GM19463 (cell line): ENCODE data around the gene UBR2.
"Not testable (repeated sequence)": the region's sequence is repeated elsewhere in the genome, so short reads cannot be mapped to it uniquely, and the experiment has no call there.

ENCODE experiments used
- ATAC-seq: cut with Tn5 transposase; IDR thresholded peaks from one replicate; pipeline ENCODE4 v1.9.1; 2021; ENCODE audit warnings: mild to moderate bottlenecking, moderate library complexity; ENCODE audit not compliant: unreplicated experiment

The UBR2 gene

DNA sequence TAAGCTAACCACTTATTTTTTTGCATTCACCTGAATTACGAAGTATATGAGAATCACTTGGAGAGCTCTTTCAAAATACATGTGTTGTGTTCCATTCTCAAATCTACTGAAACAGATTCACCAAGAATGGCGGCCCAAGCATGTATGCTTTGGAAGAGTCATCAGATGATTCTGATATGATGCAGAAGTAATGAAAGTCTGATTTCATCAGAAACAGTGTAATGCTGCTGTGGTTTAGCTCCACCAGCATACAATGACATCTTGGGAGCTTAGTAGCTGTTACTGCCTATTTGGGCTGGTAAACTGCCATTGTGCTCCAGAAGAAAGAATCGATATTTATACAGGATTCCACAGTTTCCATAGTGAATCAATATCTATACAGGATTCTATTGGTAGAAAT is 52.9 kb downstream of the UBR2 start:
- no peak for ATAC-seq

DNA sequence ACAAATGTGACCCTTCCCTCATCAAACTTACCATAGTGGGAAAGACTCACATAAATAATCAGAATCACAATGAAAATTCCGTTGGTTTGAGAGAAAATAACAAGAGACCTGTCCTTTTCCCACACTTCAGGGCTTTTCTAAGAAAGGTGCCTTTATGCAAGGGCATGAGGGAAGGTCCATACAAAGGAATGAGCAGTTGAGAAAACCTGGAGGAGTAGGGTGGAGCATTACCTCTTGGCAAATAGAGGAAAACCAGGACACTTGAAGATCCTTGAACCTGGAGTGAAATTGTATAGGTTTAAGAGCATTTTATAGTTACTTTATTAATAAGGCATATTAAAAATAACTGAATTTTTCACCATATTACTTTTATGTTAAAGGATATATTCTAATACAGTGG is 54.3 kb downstream of the UBR2 start:
- ATAC-seq: no peak

DNA sequence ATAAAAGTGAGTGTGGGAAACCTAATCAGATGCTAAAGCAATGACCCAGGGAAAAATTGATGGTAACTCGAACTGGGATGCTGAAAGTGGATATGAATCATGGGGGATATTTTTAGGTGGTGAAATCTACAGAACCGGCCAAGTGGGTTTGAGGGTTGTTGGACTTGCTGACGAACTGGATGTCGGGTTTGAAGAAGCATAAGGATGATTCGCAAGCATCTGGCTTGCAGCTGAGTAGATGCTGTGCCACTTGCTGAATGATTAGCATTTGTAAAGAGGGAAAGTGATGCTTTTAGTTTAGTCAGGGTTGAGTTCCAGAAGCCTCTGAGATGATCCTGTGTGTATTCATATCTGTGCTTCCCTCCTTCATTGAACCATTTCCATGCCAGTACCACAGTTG is 54.9 kb downstream of the UBR2 start:
- ATAC-seq: no peak

DNA sequence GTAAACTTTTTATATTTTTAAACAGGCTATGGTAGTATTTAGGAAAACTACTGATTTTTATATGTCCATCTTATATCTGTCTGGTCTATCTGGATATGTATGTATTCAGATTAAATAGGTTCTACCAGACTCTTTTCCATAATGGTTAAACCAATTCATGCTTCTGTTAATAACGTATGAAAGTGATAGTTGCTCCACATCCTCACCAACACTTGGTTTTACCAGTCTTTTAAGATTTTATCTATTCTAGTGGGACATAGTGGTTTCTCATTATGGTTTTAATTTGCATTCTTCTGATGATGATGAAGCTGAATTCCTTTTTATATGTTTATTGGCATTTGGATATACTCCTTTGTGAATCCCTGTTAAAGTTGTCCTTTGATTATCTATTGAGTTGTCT is 56.1 kb downstream of the UBR2 start:
- no peak for ATAC-seq

- ATAC-seq: no peak
Measured at GRCh38 chr6:42624601-42625000, 60.8 kb downstream of the UBR2 start.

GRCh38 chr6:42627044-42627443 is 63.2 kb downstream of the UBR2 start:
- no peak for ATAC-seq

DNA sequence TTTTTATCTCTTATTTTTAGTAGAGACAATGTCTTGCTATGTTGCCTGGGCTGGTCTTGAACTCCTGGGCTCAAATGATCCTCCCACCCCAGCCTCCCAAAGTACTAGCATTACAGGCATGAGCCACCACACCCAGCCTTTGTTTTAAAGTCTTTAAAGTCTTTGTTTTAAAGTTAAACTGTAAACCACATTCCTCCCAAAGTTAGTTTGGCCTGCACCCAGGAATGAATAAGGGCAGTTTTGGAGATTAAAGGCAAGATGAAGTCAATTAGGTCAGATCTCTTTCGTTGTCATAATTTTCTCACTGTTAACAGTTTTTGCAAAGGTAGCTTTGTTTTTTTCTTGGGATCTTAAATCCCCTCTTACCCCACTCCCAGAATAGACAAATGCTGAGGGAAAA is 63.8 kb downstream of the UBR2 start:
- ATAC-seq: no peak

DNA sequence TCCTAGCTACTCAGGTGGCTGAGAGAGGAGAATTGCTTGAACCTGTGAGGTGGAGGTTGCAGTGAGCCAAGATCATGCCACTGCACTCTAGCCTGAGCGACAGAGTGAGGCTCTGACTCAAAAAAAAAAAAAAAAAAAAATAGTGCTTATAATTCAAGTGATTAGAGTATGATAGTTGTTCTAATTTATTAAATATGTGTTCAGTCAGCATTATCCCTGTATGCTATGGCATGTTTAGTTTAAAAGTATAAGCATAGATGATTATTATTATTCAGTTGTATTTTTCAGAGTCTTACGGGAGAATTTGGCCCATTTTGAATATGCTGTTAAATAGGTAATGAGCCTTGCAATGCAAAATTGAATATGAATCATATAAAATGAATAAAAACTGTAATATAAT is 64.8 kb downstream of the UBR2 start:
- ATAC-seq: no peak

- ATAC-seq: no peak
Measured at GRCh38 chr6:42629845-42630244, 66.0 kb downstream of the UBR2 start.

DNA sequence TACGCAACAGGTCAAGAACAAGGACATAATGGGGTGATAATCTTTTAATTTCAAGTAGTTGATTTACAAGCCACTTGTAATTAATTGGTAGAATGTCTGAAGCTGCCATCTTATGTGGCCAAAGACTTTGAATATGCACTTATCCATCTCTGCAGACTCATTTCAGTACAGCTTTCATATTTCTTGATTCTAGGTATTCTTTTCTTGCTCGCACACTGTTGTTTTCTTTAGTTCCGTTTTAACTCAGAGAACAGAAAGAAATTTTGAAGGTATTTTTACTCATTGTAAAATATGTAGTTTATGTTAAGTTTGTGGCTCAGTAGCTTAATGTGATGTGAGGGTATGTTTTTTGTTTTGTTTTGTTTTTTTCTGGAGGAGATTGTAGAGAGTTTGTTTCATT is 73.9 kb downstream of the UBR2 start:
- ATAC-seq: no peak

- no peak for ATAC-seq
Measured at GRCh38 chr6:42642794-42643193, 79.0 kb downstream of the UBR2 start.

- ATAC-seq: no peak
Measured at GRCh38 chr6:42644211-42644610, 80.4 kb downstream of the UBR2 start.

- no peak for ATAC-seq
Measured at GRCh38 chr6:42652024-42652746, 88.4 kb downstream of the UBR2 start.

DNA sequence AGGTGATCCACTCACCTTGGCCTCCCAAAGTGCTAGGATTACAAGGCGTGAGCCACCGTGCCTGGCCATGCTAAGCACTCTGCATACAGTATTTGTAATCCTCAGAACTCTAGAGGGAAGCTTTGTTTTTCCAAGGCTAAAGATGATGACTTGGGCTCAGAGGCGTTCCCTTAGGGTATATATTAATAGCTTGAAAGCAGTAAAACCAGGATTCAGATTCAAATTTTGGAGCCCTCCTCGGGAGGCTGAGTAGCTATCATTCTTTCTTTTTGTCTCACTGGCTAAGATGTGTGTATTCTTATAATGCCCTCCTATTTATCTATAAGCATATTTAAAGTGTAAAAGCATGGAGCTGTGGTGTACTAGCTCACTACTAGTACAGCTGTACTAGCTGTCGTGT is 90.0 kb downstream of the UBR2 start:
- no peak for ATAC-seq

GRCh38 chr6:42659806-42660205 is 96.0 kb downstream of the UBR2 start:
- ATAC-seq: no peak

DNA sequence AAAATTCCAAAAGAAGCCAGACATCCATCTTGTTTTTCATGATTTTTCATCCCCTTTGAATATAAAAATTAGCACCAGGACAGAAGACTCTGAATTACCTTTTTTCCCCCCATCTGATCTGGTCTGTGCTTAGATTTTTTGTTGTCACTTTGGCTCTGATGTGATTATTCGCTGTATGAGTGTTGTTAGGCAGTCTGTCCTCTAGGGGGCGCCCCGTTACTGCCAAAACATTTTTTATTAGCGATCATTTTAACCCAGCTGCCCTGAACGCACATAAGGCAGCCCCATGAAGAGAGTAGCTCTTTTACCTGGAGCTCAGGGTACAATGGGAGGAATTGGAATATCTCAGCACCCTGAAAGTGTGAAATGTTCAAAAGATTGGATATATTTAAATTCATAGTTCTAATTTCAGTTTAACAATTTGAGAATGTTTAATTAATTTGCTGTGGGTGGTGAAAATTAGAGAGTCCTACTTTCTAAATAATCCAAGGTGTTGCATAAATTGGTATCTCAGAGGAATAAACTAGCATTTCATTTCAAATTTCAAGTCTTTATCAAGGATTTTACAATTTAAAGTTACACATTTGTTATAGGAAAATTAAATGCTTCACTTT is 97.8 kb downstream of the UBR2 start:
- ATAC-seq: no peak

GRCh38 chr6:42664718-42665117 is 100.9 kb downstream of the UBR2 start:
- ATAC-seq: no peak

DNA sequence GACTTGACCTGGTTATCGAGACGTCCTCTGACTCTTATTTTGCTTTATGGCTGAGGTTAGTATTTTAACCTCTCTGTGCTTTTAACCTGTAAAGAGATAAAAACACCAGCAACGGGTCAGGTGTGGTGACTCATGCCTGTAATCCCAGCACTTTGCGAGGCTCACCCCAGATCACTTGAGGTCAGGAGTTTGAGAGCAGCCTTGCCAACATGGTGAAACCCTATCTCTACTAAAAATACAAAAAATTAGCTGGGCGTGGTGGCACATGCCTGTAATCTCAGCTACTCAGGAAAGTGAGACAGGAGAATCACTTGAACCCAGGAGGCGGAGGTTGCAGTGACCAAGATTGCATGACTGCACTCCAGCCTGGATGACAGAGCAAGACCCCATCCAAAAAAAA is 110.5 kb downstream of the UBR2 start:
- ATAC-seq: not testable (repeated sequence)

GRCh38 chr6:42674780-42675179 is 111.0 kb downstream of the UBR2 start:
- no peak for ATAC-seq

DNA sequence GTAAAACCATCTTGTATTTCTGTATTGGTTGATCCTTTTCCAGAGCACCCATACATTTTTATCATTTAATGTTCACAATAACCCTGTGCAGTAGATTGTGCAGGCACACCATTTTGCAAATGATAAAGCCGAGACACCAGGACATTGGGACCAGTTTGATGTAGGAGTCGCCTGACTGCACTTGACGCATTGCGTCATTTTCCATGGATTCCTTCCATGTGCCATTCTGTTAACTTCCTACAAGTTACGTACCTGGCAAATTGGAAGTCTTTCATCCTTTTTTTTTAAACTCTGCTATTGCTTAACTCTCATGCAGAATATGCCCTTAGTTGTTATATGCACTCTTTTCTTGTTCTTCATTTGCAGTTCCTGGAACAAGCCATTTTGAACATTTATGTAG is 115.5 kb downstream of the UBR2 start:
- ATAC-seq: no peak

DNA sequence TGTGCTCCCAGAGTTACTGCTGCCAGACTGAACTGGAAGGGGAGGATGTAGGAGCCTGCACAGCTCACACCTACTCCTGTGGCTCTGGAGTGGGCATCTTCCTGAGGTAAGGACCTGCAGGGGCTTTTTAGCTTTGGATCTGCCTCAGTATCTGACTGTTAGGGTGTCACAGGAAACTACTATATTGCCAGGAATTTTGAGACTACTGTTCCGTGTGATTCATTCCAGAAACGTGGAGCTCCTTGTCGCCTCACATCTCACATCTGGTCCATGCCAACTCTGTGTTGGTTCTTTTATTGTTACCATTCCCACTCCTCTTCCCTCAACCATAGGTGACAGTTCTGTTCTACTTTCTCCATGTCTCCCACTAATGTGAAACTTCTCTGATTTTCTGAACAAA is 124.5 kb downstream of the UBR2 start:
- no peak for ATAC-seq

GRCh38 chr6:42689371-42689770 is 125.5 kb downstream of the UBR2 start:
- no peak for ATAC-seq

- ATAC-seq: no peak
Measured at GRCh38 chr6:42690151-42690702, 126.4 kb downstream of the UBR2 start.
